CD4-positive, alpha-beta memory T cell (primary cell): ENCODE data around the gene KCND2. TPM values are rescaled to one million over a fixed set of nuclear protein-coding genes. Genes with fewer than 3 reads are reported as not detected.

ENCODE experiments used
- CTCF ChIA-PET: fragments of 350-600 bp; sonication (Branson Sonifier 250); formaldehyde crosslinking; loops from one replicate; lab custom pipeline; 2021; ENCODE audit warnings: inconsistent platforms; ENCODE audit not compliant: partially characterized antibody; lab: Charles Lee
- POLR2A ChIA-PET: fragments of 350-600 bp; sonication (Branson Sonifier 250); formaldehyde crosslinking; loops from one replicate; lab custom pipeline; 2021; ENCODE audit not compliant: partially characterized antibody; lab: Charles Lee
- DNase-seq, 5 donors: peaks; one replicate each; pipeline versions ENCODE4 v3.0.0 to v3.0.0-alpha.2; 2020 to 2022; ENCODE audit warnings: mixed read lengths in 1 of 5
- H3K27ac ChIP-seq: one replicate; pipeline ENCODE4 v1.7.0; 2013; ENCODE audit warnings: low read depth, low read length
- H3K27me3 ChIP-seq: 2 replicates; pipeline ENCODE4 v1.7.0; 2013; ENCODE audit warnings: mild to moderate bottlenecking, low read length, moderate library complexity; ENCODE audit not compliant: insufficient read depth
- H3K36me3 ChIP-seq: 2 replicates; pipeline ENCODE4 v1.7.0; 2013; ENCODE audit warnings: mild to moderate bottlenecking, low read length, moderate library complexity; ENCODE audit not compliant: insufficient read depth
- H3K4me1 ChIP-seq: 2 replicates; pipeline ENCODE4 v1.7.0; 2013; ENCODE audit warnings: mild to moderate bottlenecking, low read length, moderate library complexity; ENCODE audit not compliant: insufficient read depth
- H3K4me3 ChIP-seq, 2 donors: one replicate each; pipeline ENCODE4 v1.7.0; 2013; ENCODE audit warnings: low read length in 2 of 2, mild to moderate bottlenecking in 1 of 2
- H3K9me3 ChIP-seq, 2 donors: one replicate each; pipeline ENCODE4 v1.7.0; 2013; ENCODE audit warnings: low read length in 2 of 2, control low read depth in 1 of 2; ENCODE audit not compliant: control insufficient read depth in 1 of 2
- H3K27ac Mint-ChIP-seq, 7 donors: one replicate each; pipeline ENCODE4 v1.8.0; 2020 to 2021; ENCODE audit warnings: mixed read lengths in 7 of 7, mild to moderate bottlenecking in 6 of 7, inconsistent platforms in 3 of 7, moderate library complexity in 3 of 7
- H3K27me3 Mint-ChIP-seq, 2 donors: one replicate each; pipeline ENCODE4 v1.8.0; 2020 to 2021; ENCODE audit warnings: mixed read lengths in 2 of 2
- H3K36me3 Mint-ChIP-seq, 2 donors: one replicate each; pipeline ENCODE4 v1.8.0; 2020 to 2021; ENCODE audit warnings: mixed read lengths in 2 of 2, inconsistent platforms in 1 of 2, mild to moderate bottlenecking in 1 of 2
- H3K4me1 Mint-ChIP-seq, 4 donors: one replicate each; pipeline ENCODE4 v1.8.0; 2020 to 2021; ENCODE audit warnings: mixed read lengths in 4 of 4, mild to moderate bottlenecking in 1 of 4
- H3K4me3 Mint-ChIP-seq, 8 donors: one replicate each; pipeline ENCODE4 v1.8.0; 2020 to 2021; ENCODE audit warnings: mixed read lengths in 8 of 8, mild to moderate bottlenecking in 7 of 8, moderate library complexity in 6 of 8, inconsistent platforms in 3 of 8
- H3K9me3 Mint-ChIP-seq, 8 donors: one replicate each; pipeline ENCODE4 v1.8.0; 2020 to 2021; ENCODE audit warnings: mixed read lengths in 8 of 8, mild to moderate bottlenecking in 5 of 8, inconsistent platforms in 3 of 8, moderate library complexity in 1 of 8
- intact Hi-C: fragments of 100-400 bp; cut with micrococcal nuclease; formaldehyde crosslinking; loops from one replicate; pipeline ENCODE4 v1.15.1; 2023
- polyA plus RNA-seq, 2 donors: library from polyadenylated mRNA; unstranded; fragments of 300-500 nt; fragmentation: Illumina TruSeq; gene quantifications; one replicate each; pipeline ENCODE4 v1.2.3, GENCODE V29; 2021
- total RNA-seq, 2 experiments: library from RNA; stranded (reverse); gene quantifications; one replicate each; pipeline ENCODE4 v1.2.3, GENCODE V29; 2021

KCND2 gene
- total and polyA plus RNA-seq, 4 experiments from 2014 or later, result not detected

DNA sequence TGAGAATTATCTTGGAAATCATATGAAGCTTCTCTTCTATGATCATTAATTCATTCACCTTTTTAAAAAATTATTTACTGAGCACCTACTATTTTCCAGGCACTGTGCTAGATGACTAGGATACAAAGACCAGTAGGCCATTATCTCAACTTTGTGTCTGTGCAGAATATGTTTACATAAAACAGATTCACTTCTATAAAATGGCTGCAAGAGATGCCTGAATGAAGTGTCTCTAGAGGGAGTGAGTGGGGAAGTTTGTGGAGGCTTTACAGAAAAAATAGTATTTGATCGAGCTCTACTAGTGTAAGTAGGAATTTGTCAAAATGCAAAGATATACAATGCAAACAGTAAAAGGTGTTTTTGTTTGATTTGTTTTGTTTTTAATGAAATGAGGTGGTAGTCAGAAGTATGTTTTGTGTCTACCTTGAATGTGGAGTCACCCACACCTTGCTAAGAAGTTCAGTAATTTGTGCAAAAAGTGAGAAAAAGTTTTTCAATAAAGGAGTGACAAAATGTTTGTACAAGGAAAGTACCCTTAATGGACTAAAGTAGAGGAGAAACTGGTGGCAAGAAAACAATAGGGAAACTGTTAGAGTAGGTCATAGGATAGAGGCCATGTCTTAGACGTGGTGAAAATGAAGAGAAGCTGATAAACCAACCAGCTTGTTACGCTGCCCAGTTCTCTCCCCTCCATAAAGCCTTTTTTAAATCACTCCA lies 125.5 kb downstream of the KCND2 start:
- no peak for DNase-seq
- H3K36me3 Mint-ChIP-seq, result no peaks in the 10 kb centered on the region
- POLR2A ChIA-PET, result no interaction called here
- H3K27me3 ChIP-seq, result no peaks in the 10 kb centered on the region
- no peaks in the 10 kb centered on the region for H3K9me3 ChIP-seq
- H3K9me3 Mint-ChIP-seq, result peaks cover 0 to 5% (median 0%) of the 10 kb centered on the region in 8 donors
- H3K27ac Mint-ChIP-seq, result no peak overlapping the region
- CTCF ChIA-PET, result no interaction called here
- no peak overlapping the region for H3K4me3 ChIP-seq
- no peaks in the 10 kb centered on the region for H3K36me3 ChIP-seq
- H3K4me1 Mint-ChIP-seq, result no peaks in the 10 kb centered on the region
- H3K4me1 ChIP-seq, result no peaks in the 10 kb centered on the region
- H3K4me3 Mint-ChIP-seq, result no peak overlapping the region
- H3K27me3 Mint-ChIP-seq, result no peaks in the 10 kb centered on the region
- intact Hi-C loops, result no loop called here
- H3K27ac ChIP-seq, result no peak overlapping the region

DNA sequence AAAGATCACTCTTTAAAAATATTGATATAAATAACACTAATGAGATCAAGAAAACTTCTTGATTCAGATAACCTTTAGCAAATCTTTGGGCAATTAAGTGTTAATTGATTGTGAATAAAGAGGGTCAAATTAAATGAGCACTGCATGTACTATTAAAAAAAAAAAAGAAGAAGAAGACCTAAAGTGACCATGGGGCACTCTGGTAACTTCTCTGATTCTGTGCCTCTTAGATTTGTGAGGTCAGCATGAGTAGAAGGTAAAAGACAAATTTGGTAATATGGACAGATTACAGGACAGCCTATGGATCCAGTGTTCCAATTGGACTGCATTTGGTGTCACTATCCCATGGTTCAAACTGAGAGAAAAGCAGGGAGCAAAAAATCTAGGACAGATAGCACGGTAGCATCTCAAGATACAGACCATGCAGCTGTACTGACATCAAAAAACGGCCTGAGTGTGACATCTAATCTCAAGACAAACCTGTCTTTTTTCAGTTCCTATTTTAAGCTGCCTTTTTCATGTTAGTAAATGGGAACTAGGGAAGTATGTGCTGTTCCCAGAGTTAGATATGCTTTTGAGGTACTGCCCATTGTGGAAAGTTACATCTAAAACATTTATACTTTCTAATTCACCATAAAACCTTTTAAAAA lies 128.0 kb downstream of the KCND2 start:
- Mint-ChIP-seq H3K9me3 (peaks cover 0 to 2% (median 0%) of the 10 kb centered on the region in 8 donors), H3K4me1 (no peaks in the 10 kb centered on the region), H3K27ac (no peak overlapping the region), H3K4me3 (no peak overlapping the region), H3K27me3 (no peaks in the 10 kb centered on the region), H3K36me3 (no peaks in the 10 kb centered on the region)
- CTCF ChIA-PET, result no interaction called here
- POLR2A ChIA-PET, result no interaction called here
- intact Hi-C loops, result no loop called here
- no peak for DNase-seq
- no peaks in the 10 kb centered on the region for H3K36me3 ChIP-seq
- no peak overlapping the region for H3K27ac ChIP-seq
- H3K27me3 ChIP-seq, result no peaks in the 10 kb centered on the region
- no peak overlapping the region for H3K4me3 ChIP-seq
- H3K4me1 ChIP-seq, result no peaks in the 10 kb centered on the region
- no peaks in the 10 kb centered on the region for H3K9me3 ChIP-seq

DNA sequence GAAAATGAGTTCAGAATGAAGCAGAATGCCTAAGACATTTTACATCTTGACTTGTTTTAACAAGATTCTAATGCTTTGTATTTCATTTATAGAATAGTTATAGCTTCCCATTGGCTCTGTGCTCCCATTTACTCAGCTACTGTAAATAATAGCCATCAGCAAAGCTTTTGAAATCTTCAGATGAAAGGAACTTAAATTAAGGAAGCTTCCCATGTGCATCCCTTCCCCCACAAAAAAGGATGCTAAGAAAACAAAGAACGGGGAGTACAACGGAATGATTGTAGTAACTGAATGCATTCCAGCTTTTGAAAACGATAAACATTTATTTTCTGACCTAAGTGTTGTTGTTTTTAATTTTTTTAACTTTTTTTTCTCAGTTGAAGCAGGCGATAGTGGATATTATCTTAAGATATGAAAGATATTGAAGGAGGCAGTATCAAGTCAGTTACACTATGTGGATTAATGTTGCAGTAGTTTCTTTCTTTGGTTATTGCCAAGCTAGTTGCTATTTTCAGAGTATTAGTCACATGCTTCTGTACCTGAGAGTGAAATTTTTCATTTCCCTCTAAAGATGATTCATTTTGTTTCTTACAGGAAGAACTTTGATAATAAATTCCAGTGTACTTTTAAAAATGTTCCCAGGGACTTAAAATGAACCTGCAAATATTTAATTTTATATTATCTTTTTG lies 129.2 kb downstream of the KCND2 start:
- Histone ChIP-seq H3K27me3 (no peaks in the 10 kb centered on the region), H3K4me1 (no peaks in the 10 kb centered on the region), H3K9me3 (no peaks in the 10 kb centered on the region), H3K4me3 (no peak overlapping the region), H3K27ac (no peak overlapping the region), H3K36me3 (no peaks in the 10 kb centered on the region)
- ChIA-PET POLR2A (no interaction called here), CTCF (no interaction called here)
- H3K27me3 Mint-ChIP-seq, result no peaks in the 10 kb centered on the region
- no peaks in the 10 kb centered on the region for H3K36me3 Mint-ChIP-seq
- H3K4me3 Mint-ChIP-seq, result no peak overlapping the region
- intact Hi-C loops, result no loop called here
- H3K27ac Mint-ChIP-seq, result no peak overlapping the region
- no peak for DNase-seq
- H3K4me1 Mint-ChIP-seq, result no peaks in the 10 kb centered on the region
- peaks cover 0 to 6% (median 0%) of the 10 kb centered on the region in 8 donors for H3K9me3 Mint-ChIP-seq

DNA sequence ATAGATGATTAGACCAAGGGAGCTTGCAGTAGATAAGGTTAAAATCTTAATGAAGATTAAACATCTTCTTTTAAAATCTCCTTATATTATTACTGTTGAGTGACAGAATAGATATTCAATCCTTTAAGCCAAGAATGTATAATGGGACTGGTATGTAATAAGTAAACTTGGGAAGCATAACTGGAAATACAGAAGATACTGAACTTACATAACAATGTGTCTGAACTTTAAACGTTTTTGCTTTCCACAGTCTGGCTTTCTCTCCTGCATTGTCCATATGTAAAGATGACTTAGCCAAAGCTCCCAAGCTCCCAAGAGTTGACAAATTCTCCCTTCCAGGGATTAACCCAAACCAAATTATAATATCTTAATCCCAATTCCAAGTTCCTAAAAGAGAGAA lies 129.8 kb downstream of the KCND2 start:
- Histone ChIP-seq H3K36me3 (no peaks in the 10 kb centered on the region), H3K27ac (no peak overlapping the region), H3K4me1 (no peaks in the 10 kb centered on the region), H3K9me3 (no peaks in the 10 kb centered on the region), H3K4me3 (no peak overlapping the region), H3K27me3 (no peaks in the 10 kb centered on the region)
- no peak for DNase-seq
- Mint-ChIP-seq H3K4me1 (no peaks in the 10 kb centered on the region), H3K36me3 (no peaks in the 10 kb centered on the region), H3K27me3 (no peaks in the 10 kb centered on the region), H3K27ac (no peak overlapping the region), H3K9me3 (peaks cover 0 to 6% (median 0%) of the 10 kb centered on the region in 8 donors), H3K4me3 (no peak overlapping the region)
- intact Hi-C loops, result no loop called here
- CTCF ChIA-PET, result no interaction called here
- POLR2A ChIA-PET, result no interaction called here

DNA sequence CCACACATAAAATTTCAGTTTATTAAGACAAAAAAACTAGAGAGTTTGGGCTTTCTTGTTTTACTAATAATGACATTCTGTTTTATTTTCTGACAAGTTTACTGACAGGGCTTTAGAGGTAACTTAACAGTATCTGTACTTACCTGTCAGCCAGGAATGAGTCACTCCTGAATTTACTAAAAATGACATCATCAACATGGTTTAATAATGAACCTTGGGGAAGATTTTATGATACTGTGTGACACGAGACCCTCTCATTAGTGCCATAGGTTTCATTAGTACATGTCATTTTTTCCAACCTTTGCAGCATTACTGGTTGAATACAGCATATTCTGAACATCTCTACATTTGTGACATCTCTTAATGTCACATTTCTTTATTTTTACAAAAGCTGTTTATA lies 131.1 kb downstream of the KCND2 start:
- Mint-ChIP-seq H3K4me1 (no peaks in the 10 kb centered on the region), H3K36me3 (no peaks in the 10 kb centered on the region), H3K9me3 (peaks cover 0 to 11% (median 0%) of the 10 kb centered on the region in 8 donors), H3K27ac (no peak overlapping the region), H3K27me3 (no peaks in the 10 kb centered on the region), H3K4me3 (no peak overlapping the region)
- no peaks in the 10 kb centered on the region for H3K4me1 ChIP-seq
- H3K27ac ChIP-seq, result no peak overlapping the region
- no peak for DNase-seq
- POLR2A ChIA-PET, result no interaction called here
- no peaks in the 10 kb centered on the region for H3K27me3 ChIP-seq
- intact Hi-C loops, result no loop called here
- H3K9me3 ChIP-seq, result no peaks in the 10 kb centered on the region
- H3K36me3 ChIP-seq, result no peaks in the 10 kb centered on the region
- no peak overlapping the region for H3K4me3 ChIP-seq
- CTCF ChIA-PET, result interaction anchor here (0.8 kb wide), 1 partner anchor 126 kb away, joined by 3 read pairs; no protein-coding TSS in a partner anchor

DNA sequence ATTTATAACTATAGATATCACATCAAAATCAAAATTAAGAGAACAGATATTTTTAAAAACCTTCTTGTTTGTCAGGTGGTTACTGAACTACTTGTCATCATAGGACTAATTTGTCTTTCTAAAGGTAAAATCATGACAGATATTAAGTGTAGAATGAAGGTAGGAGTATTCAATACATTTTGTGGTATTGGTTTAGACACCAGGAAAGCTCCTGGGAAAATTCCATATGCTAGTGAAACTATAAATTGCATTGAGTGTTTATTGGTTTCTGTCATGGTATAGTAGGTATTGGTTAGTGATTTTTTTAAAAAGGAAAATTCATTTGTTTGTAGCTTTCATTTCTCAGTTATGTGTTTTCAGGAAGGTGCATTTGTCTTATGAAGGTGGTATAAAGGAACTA lies 132.7 kb downstream of the KCND2 start:
- Histone ChIP-seq H3K27me3 (no peaks in the 10 kb centered on the region), H3K36me3 (no peaks in the 10 kb centered on the region), H3K27ac (no peak overlapping the region), H3K4me1 (no peaks in the 10 kb centered on the region), H3K4me3 (no peak overlapping the region), H3K9me3 (no peaks in the 10 kb centered on the region)
- ChIA-PET POLR2A (no interaction called here), CTCF (no interaction called here)
- Mint-ChIP-seq H3K36me3 (no peaks in the 10 kb centered on the region), H3K27me3 (no peaks in the 10 kb centered on the region), H3K9me3 (peaks cover 0 to 11% (median 0%) of the 10 kb centered on the region in 8 donors), H3K4me3 (no peak overlapping the region), H3K4me1 (no peaks in the 10 kb centered on the region), H3K27ac (no peak overlapping the region)
- intact Hi-C loops, result no loop called here
- DNase-seq, result no peak

DNA sequence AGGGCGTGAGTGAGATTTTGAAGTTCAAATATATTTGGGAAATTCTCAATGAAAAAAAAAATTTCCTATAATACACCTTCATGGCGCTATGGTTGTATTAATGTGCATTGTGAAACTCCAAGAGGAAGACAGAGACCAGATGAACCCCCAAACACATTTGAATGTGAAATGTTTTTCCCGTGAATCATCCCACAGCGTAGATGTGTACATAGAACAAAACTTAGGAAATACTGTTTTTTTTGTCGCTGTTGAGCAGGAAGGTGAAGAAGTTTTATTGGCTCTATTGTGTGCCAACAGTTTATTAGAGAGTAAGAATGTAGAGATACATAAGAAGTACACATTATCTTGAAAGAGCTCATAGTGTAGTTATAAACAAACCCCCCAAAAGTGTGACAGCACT lies 134.0 kb downstream of the KCND2 start:
- Mint-ChIP-seq H3K36me3 (no peaks in the 10 kb centered on the region), H3K4me3 (no peak overlapping the region), H3K9me3 (peaks cover 0 to 11% (median 0%) of the 10 kb centered on the region in 8 donors), H3K4me1 (no peaks in the 10 kb centered on the region), H3K27ac (no peak overlapping the region), H3K27me3 (no peaks in the 10 kb centered on the region)
- ChIA-PET POLR2A (no interaction called here), CTCF (no interaction called here)
- Histone ChIP-seq H3K27me3 (no peaks in the 10 kb centered on the region), H3K36me3 (no peaks in the 10 kb centered on the region), H3K4me3 (no peak overlapping the region), H3K9me3 (no peaks in the 10 kb centered on the region), H3K4me1 (no peaks in the 10 kb centered on the region), H3K27ac (no peak overlapping the region)
- intact Hi-C loops, result no loop called here
- DNase-seq, result no peak
